NB4 (cell line): ENCODE results near the gene DRC1.

Source experiments
- CTCF ChIP-seq: IDR thresholded peaks from one replicate; pipeline ENCODE4 v1.5.1; 2012; ENCODE audit warnings: low read depth, low read length
- MAX ChIP-seq: IDR thresholded peaks from 2 replicates; pipeline ENCODE4 v1.6.1; 2011; ENCODE audit warnings: low read depth, low read length
- MYC ChIP-seq: IDR thresholded peaks from 2 replicates; pipeline ENCODE4 v1.6.1; 2011; ENCODE audit warnings: low read depth, low read length
- POLR2A ChIP-seq: IDR thresholded peaks from 2 replicates; pipeline ENCODE4 v1.6.1; 2011; ENCODE audit warnings: mild to moderate bottlenecking; ENCODE audit not compliant: insufficient read length; ENCODE audit errors: extremely low read depth

GRCh38 chr2:26462100-26462499 lies 60.4 kb downstream of the DRC1 start:
- TF ChIP-seq CTCF (no peak), POLR2A (no peak), MAX (no peak), MYC (no peak)
